Lower lobe of right lung (tissue), 2 donors: Measurements from ENCODE around the gene FLT1. TPM values are rescaled to one million over a fixed set of nuclear protein-coding genes. Genes with fewer than 3 reads are reported as not detected.

Experiments
- ATAC-seq, 2 donors: fragments of 200-7000 bp; cut with Tn5 transposase; one replicate each; pipeline ENCODE4 v1.9.1; 2020 to 2022; ENCODE audit warnings: mild to moderate bottlenecking in 2 of 2, moderate library complexity in 2 of 2
- DNase-seq: peaks from one replicate; pipeline ENCODE4 v3.0.0-alpha.2; 2020
- H3K27ac ChIP-seq: fragments of 200-600 bp; one replicate; pipeline ENCODE4 v1.8.0; 2022
- H3K27me3 ChIP-seq: fragments of 200-600 bp; one replicate; pipeline ENCODE4 v1.8.0; 2022; ENCODE audit warnings: low read depth
- H3K36me3 ChIP-seq: fragments of 200-600 bp; one replicate; pipeline ENCODE4 v1.8.0; 2022; ENCODE audit warnings: mild to moderate bottlenecking
- H3K4me1 ChIP-seq: fragments of 200-600 bp; one replicate; pipeline ENCODE4 v1.8.0; 2022
- H3K4me3 ChIP-seq: fragments of 200-600 bp; one replicate; pipeline ENCODE4 v1.8.0; 2022; ENCODE audit warnings: mild to moderate bottlenecking
- H3K9me3 ChIP-seq: fragments of 200-600 bp; one replicate; pipeline ENCODE4 v1.8.0; 2022
- CTCF ChIP-seq: fragments of 200-600 bp; IDR thresholded peaks from one replicate; pipeline ENCODE4 v1.8.0; 2022; ENCODE audit warnings: antibody characterized with exemption, mild to moderate bottlenecking
- intact Hi-C: fragments of 100-400 bp; cut with DNase I; formaldehyde crosslinking; loops from one replicate; pipeline ENCODE4 v1.11.0; 2022
- total RNA-seq: library from RNA; stranded (reverse); fragmentation: NEBNext Ultra II Directional; extraction: Animal tissue kit (Norgen Biotek cat#: 25700); gene quantifications from one replicate; pipeline ENCODE4 v1.2.1, GENCODE V29; 2021
- donor health status: DM: no; HTN: yes; CAD: no; lungs with severe emphysema.

FLT1 gene
- total RNA-seq, 1 donor from 2014 or later = 41.9 TPM

- peaks cover 5% of the 10 kb centered on the region for H3K27me3 ChIP-seq
- DNase-seq = no peak
- intact Hi-C loops = no loop called here
- H3K9me3 ChIP-seq = no peaks in the 10 kb centered on the region
- no peak for TF ChIP-seq CTCF
- no peak overlapping the region for H3K4me3 ChIP-seq
- H3K4me1 ChIP-seq = no peaks in the 10 kb centered on the region
- ATAC-seq = no peak
- H3K27ac ChIP-seq = no peak overlapping the region
- no peaks in the 10 kb centered on the region for H3K36me3 ChIP-seq
Observed at GRCh38 chr13:28346154-28346553, 148.8 kb downstream of the FLT1 start.

GRCh38 chr13:28344163-28344562 is 150.8 kb downstream of the FLT1 start:
- intact Hi-C loops = no loop called here
- Histone ChIP-seq H3K4me1 (no peaks in the 10 kb centered on the region), H3K27ac (no peak overlapping the region), H3K4me3 (no peak overlapping the region), H3K9me3 (no peaks in the 10 kb centered on the region), H3K36me3 (no peaks in the 10 kb centered on the region), H3K27me3 (peaks cover 5% of the 10 kb centered on the region)
- TF ChIP-seq CTCF = no peak
- DNase-seq = no peak
- no peak for ATAC-seq

GRCh38 chr13:28342251-28342650 is 152.7 kb downstream of the FLT1 start:
- Histone ChIP-seq H3K9me3 (no peaks in the 10 kb centered on the region), H3K4me1 (peaks cover 16% of the 10 kb centered on the region), H3K36me3 (no peaks in the 10 kb centered on the region), H3K27me3 (peaks cover 5% of the 10 kb centered on the region), H3K27ac (no peak overlapping the region), H3K4me3 (no peak overlapping the region)
- DNase-seq (no peak), ATAC-seq (no peak)
- TF ChIP-seq CTCF = no peak
- intact Hi-C loops = no loop called here

- no peak for TF ChIP-seq CTCF
- intact Hi-C loops = no loop called here
Observed at GRCh38 chr13:28340272-28340793, 154.6 kb downstream of the FLT1 start.

GRCh38 chr13:28339419-28339818 is 155.5 kb downstream of the FLT1 start:
- no peak overlapping the region for H3K4me3 ChIP-seq
- DNase-seq (no peak), ATAC-seq (no peak)
- no peaks in the 10 kb centered on the region for H3K9me3 ChIP-seq
- no peak overlapping the region for H3K27ac ChIP-seq
- intact Hi-C loops = no loop called here
- H3K36me3 ChIP-seq = no peaks in the 10 kb centered on the region
- TF ChIP-seq CTCF = no peak
- H3K27me3 ChIP-seq = peaks cover 5% of the 10 kb centered on the region
- peaks cover 16% of the 10 kb centered on the region for H3K4me1 ChIP-seq

More at GRCh38 chr13:28340272-28340793, 154.6 kb downstream of the FLT1 start:
- H3K9me3 ChIP-seq = no peaks in the 10 kb centered on the region
- DNase-seq (no peak), ATAC-seq (no peak)
- H3K36me3 ChIP-seq = no peaks in the 10 kb centered on the region
- peaks cover 5% of the 10 kb centered on the region for H3K27me3 ChIP-seq
- no peak overlapping the region for H3K4me3 ChIP-seq
- H3K4me1 ChIP-seq = peaks cover 16% of the 10 kb centered on the region
- H3K27ac ChIP-seq = no peak overlapping the region

GRCh38 chr13:28338742-28339141 is 156.2 kb downstream of the FLT1 start:
- no peak for ATAC-seq
- intact Hi-C loops = no loop called here

More at GRCh38 chr13:28338742-28339141, 156.2 kb downstream of the FLT1 start:
- Histone ChIP-seq H3K27me3 (no peaks in the 10 kb centered on the region), H3K9me3 (no peaks in the 10 kb centered on the region), H3K36me3 (no peaks in the 10 kb centered on the region), H3K4me1 (peaks cover 16% of the 10 kb centered on the region), H3K4me3 (no peak overlapping the region), H3K27ac (no peak overlapping the region)
- no peak for DNase-seq
- no peak for TF ChIP-seq CTCF
